HepG2 (cell line): ENCODE data around the gene MAPK11. TPM values are rescaled to one million over a fixed set of nuclear protein-coding genes. Genes with fewer than 3 reads are reported as not detected.

Experiments
- BORCS8-MEF2B ChIP-seq: sonication (generic); formaldehyde crosslinking; IDR thresholded peaks from 2 replicates; pipeline ENCODE4 v1.8.0; 2022; ENCODE audit warnings: mild to moderate bottlenecking, missing genetic modification reagents
- FOXA1 ChIP-seq, 2 experiments: fragments of 450-650 bp in 1 of 2; sonication (generic) in 1 of 2; formaldehyde crosslinking in 1 of 2; IDR thresholded peaks; 2 replicates each; pipeline versions ENCODE4 v1.4.0 to v1.6.1; 2016 to 2020; ENCODE audit warnings: missing genetic modification reagents in 1 of 2
- ISX ChIP-seq: sonication (generic); formaldehyde crosslinking; conservative IDR thresholded peaks from 2 replicates; pipeline ENCODE4 v1.5.0; 2020; ENCODE audit warnings: missing genetic modification reagents
- KDM2A ChIP-seq: sonication (generic); formaldehyde crosslinking; IDR thresholded peaks from 2 replicates; pipeline ENCODE4 v1.4.0; 2020; ENCODE audit warnings: low read depth, missing genetic modification reagents, borderline replicate concordance
- NCOR1 ChIP-seq: fragments of 200-600 bp; sonication (generic); IDR thresholded peaks from 2 replicates; pipeline ENCODE4 v1.7.0; 2017; ENCODE audit warnings: antibody characterized with exemption, low read length, borderline replicate concordance
- RXRB ChIP-seq: IDR thresholded peaks from 2 replicates; pipeline ENCODE4 v1.6.1; 2016; ENCODE audit warnings: borderline replicate concordance, missing genetic modification reagents, missing compliant biosample characterization
- SOX5 ChIP-seq: IDR thresholded peaks from 2 replicates; pipeline ENCODE4 v1.6.1; 2016; ENCODE audit warnings: borderline replicate concordance
- SRSF1 ChIP-seq: fragments of 200-400 bp; formaldehyde crosslinking; optimal IDR thresholded peaks from 2 replicates; pipeline ENCODE3; 2017; ENCODE audit warnings: mild to moderate bottlenecking, low read depth, low read length, moderate library complexity
- ZNF577 ChIP-seq: sonication (generic); formaldehyde crosslinking; IDR thresholded peaks from 2 replicates; pipeline ENCODE4 v1.4.0; 2020; ENCODE audit warnings: mild to moderate bottlenecking, low read depth, missing genetic modification reagents, borderline replicate concordance
- ZNF615 ChIP-seq: sonication (generic); formaldehyde crosslinking; IDR thresholded peaks from 2 replicates; pipeline ENCODE4 v1.5.0; 2020; ENCODE audit warnings: mild to moderate bottlenecking, missing genetic modification reagents, borderline replicate concordance
- ZNF678 ChIP-seq: sonication (generic); formaldehyde crosslinking; IDR thresholded peaks from 2 replicates; pipeline ENCODE4 v1.4.0; 2020; ENCODE audit warnings: mild to moderate bottlenecking, missing genetic modification reagents
- ZSCAN29 ChIP-seq: sonication (generic); formaldehyde crosslinking; conservative IDR thresholded peaks from 2 replicates; pipeline ENCODE4 v1.4.0; 2020; ENCODE audit warnings: mild to moderate bottlenecking, missing genetic modification reagents
- polyA plus RNA-seq, 8 experiments: library from polyadenylated mRNA; depleted of rRNA in 3 of 8; stranded (reverse) in 7 of 8; unstranded in 1 of 8; fragments of >200 nt; fragmentation: Illumina TruSeq in 4 of 8; extraction: Trizol in 4 of 8; gene quantifications; 2 replicates each; pipeline versions ENCODE4 v1.2.1 to v1.2.3, GENCODE V29; 2011 to 2016; ENCODE audit warnings: low read depth in 4 of 8, missing spikeins in 1 of 8, mixed read lengths in 1 of 8; ENCODE audit not compliant: insufficient read depth in 1 of 8
- total RNA-seq, 5 experiments: library from RNA; depleted of rRNA; stranded (reverse); fragments of >200 nt; fragmentation: Illumina TruSeq; extraction: Trizol; gene quantifications; 2 replicates each; pipeline ENCODE4 v1.2.3, GENCODE V29; 2016; ENCODE audit warnings: low read depth in 1 of 5
- TF ChIP-seq, protein P1 (sequence below): sonication (generic); formaldehyde crosslinking; IDR thresholded peaks from 2 replicates; pipeline ENCODE4 v1.5.0; 2020; ENCODE audit warnings: missing genetic modification reagents, mild to moderate bottlenecking, borderline replicate concordance
- TF ChIP-seq, protein P2 (sequence below): sonication (generic); formaldehyde crosslinking; IDR thresholded peaks from 2 replicates; pipeline ENCODE4 v1.4.0; 2020; ENCODE audit warnings: missing genetic modification reagents, borderline replicate concordance
- TF ChIP-seq, protein P3 (sequence below): sonication (generic); formaldehyde crosslinking; IDR thresholded peaks from 2 replicates; pipeline ENCODE4 v1.8.0; 2022; ENCODE audit warnings: mild to moderate bottlenecking, missing genetic modification reagents; ENCODE audit not compliant: insufficient replicate concordance
- TF ChIP-seq, protein P4 (sequence below): sonication (generic); formaldehyde crosslinking; IDR thresholded peaks from 2 replicates; pipeline ENCODE4 v1.5.1; 2020; ENCODE audit warnings: missing genetic modification reagents, mild to moderate bottlenecking, borderline replicate concordance
- TF ChIP-seq, protein P5 (sequence below): sonication (generic); formaldehyde crosslinking; IDR thresholded peaks from 2 replicates; pipeline ENCODE4 v1.8.1; 2023; ENCODE audit warnings: missing genetic modification reagents, inconsistent platforms, borderline replicate concordance
- TF ChIP-seq, protein P6 (sequence below): sonication (generic); formaldehyde crosslinking; IDR thresholded peaks from 2 replicates; pipeline ENCODE4 v1.5.0; 2020; ENCODE audit warnings: mild to moderate bottlenecking, low read depth, missing genetic modification reagents, borderline replicate concordance

The MAPK11 gene
- total and polyA plus RNA-seq, 2 of the 13 experiments (the other 11 are each of a cell fraction or from before 2014, with no cell fraction given), result 0.15 to 0.17 TPM

DNA sequence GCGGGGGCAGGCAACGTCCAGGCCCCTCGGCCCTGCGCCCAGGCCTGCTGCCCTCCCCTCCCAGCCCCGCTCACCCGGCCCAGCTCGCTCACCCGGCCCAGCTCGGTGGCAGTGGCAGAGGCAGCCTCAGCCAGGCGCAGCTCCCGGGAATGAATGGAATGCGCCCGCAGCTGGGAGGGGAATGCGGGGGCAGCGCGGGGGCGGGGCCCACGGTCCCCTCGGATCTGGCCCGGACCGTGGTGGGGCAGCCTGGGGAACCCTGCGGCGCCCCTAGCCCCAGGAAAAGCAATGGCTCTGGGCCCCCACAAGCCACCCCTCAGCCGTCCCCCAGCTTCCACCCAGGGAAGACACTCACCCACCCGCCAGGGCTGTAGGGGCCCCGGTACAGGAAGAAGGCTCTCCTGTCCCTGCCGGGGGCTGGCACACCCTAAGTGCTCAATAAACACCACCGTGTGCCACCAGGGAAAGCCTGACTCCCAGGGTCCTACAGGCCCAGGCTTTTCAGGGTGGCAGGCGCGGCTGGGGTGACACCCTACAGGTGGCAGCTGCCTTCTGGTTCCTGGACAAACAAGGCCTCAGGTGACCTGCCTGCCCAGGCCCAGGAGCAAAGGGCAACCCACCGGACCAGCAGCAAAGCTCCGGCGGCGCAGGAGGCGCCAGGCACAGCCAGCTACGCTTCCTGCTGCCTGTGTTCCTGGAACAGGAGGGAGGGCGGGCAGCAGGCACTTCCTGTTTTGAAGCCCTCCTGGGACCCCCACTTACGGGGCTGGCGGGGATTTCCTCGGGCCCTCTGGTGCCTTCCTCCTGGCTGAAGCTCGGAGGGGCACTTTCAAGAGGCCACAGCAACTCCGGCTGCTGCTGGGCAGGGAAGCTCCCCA lies 23.5 kb upstream of the MAPK11 start (continued):
- TF ChIP-seq, protein P1, sequence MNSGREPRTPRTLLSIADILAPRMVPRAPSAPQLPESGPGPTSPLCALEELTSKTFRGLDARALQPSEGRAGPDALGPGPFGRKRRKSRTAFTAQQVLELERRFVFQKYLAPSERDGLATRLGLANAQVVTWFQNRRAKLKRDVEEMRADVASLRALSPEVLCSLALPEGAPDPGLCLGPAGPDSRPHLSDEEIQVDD (CRISPR knock-in tag), result no peak
- TF ChIP-seq, protein P2, sequence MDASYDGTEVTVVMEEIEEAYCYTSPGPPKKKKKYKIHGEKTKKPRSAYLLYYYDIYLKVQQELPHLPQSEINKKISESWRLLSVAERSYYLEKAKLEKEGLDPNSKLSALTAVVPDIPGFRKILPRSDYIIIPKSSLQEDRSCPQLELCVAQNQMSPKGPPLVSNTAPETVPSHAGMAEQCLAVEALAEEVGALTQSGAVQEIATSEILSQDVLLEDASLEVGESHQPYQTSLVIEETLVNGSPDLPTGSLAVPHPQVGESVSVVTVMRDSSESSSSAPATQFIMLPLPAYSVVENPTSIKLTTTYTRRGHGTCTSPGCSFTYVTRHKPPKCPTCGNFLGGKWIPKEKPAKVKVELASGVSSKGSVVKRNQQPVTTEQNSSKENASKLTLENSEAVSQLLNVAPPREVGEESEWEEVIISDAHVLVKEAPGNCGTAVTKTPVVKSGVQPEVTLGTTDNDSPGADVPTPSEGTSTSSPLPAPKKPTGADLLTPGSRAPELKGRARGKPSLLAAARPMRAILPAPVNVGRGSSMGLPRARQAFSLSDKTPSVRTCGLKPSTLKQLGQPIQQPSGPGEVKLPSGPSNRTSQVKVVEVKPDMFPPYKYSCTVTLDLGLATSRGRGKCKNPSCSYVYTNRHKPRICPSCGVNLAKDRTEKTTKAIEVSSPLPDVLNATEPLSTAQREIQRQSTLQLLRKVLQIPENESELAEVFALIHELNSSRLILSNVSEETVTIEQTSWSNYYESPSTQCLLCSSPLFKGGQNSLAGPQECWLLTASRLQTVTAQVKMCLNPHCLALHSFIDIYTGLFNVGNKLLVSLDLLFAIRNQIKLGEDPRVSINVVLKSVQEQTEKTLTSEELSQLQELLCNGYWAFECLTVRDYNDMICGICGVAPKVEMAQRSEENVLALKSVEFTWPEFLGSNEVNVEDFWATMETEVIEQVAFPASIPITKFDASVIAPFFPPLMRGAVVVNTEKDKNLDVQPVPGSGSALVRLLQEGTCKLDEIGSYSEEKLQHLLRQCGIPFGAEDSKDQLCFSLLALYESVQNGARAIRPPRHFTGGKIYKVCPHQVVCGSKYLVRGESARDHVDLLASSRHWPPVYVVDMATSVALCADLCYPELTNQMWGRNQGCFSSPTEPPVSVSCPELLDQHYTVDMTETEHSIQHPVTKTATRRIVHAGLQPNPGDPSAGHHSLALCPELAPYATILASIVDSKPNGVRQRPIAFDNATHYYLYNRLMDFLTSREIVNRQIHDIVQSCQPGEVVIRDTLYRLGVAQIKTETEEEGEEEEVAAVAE (CRISPR knock-in tag), result no peak
- TF ChIP-seq SOX5 (CRISPR knock-in tag), result peak; percentile 71
- TF ChIP-seq RXRB (CRISPR knock-in tag), result peak; percentile 98
- peak; percentile 88; the same call in 1 of the 2 replicates for TF ChIP-seq ZNF615 (CRISPR knock-in tag)
- peak; percentile 58; the same call in 1 of the 2 replicates for TF ChIP-seq KDM2A (CRISPR knock-in tag)
- TF ChIP-seq, protein P3, sequence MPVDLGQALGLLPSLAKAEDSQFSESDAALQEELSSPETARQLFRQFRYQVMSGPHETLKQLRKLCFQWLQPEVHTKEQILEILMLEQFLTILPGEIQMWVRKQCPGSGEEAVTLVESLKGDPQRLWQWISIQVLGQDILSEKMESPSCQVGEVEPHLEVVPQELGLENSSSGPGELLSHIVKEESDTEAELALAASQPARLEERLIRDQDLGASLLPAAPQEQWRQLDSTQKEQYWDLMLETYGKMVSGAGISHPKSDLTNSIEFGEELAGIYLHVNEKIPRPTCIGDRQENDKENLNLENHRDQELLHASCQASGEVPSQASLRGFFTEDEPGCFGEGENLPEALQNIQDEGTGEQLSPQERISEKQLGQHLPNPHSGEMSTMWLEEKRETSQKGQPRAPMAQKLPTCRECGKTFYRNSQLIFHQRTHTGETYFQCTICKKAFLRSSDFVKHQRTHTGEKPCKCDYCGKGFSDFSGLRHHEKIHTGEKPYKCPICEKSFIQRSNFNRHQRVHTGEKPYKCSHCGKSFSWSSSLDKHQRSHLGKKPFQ (CRISPR knock-in tag), result peak; percentile 42
- TF ChIP-seq ZSCAN29 (CRISPR knock-in tag), result 0 out of 2 replicates have a peak, but pooled peaks have one; percentile 44
- TF ChIP-seq, protein P4, sequence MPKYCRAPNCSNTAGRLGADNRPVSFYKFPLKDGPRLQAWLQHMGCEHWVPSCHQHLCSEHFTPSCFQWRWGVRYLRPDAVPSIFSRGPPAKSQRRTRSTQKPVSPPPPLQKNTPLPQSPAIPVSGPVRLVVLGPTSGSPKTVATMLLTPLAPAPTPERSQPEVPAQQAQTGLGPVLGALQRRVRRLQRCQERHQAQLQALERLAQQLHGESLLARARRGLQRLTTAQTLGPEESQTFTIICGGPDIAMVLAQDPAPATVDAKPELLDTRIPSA (CRISPR knock-in tag), result no peak
- TF ChIP-seq ZNF577, result no peak
- TF ChIP-seq, protein P5, sequence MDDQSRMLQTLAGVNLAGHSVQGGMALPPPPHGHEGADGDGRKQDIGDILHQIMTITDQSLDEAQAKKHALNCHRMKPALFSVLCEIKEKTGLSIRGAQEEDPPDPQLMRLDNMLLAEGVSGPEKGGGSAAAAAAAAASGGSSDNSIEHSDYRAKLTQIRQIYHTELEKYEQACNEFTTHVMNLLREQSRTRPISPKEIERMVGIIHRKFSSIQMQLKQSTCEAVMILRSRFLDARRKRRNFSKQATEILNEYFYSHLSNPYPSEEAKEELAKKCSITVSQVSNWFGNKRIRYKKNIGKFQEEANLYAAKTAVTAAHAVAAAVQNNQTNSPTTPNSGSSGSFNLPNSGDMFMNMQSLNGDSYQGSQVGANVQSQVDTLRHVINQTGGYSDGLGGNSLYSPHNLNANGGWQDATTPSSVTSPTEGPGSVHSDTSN (CRISPR knock-in tag), result no peak
- TF ChIP-seq FOXA1 (IDR thresholded peaks at IDR 0.05), result no peak
- TF ChIP-seq FOXA1 (CRISPR knock-in tag; IDR thresholded peaks at IDR 0.05), result peak; percentile 94
- no peak; the same call in 1 of the 2 replicates for TF ChIP-seq NCOR1
- 0 out of 2 replicates have a peak, but pooled peaks have one; percentile 62 for TF ChIP-seq ISX
- TF ChIP-seq, protein P6, sequence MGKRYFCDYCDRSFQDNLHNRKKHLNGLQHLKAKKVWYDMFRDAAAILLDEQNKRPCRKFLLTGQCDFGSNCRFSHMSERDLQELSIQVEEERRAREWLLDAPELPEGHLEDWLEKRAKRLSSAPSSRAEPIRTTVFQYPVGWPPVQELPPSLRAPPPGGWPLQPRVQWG (CRISPR knock-in tag), result no peak
- TF ChIP-seq BORCS8-MEF2B (CRISPR knock-in tag), result peak; percentile 62
- TF ChIP-seq ZNF678 (CRISPR knock-in tag), result peak; percentile 33; the same call in 1 of the 2 replicates
- no peak for TF ChIP-seq SRSF1
